Measurements from ENCODE around the gene CCDC77.

Gene CCDC77

DNA sequence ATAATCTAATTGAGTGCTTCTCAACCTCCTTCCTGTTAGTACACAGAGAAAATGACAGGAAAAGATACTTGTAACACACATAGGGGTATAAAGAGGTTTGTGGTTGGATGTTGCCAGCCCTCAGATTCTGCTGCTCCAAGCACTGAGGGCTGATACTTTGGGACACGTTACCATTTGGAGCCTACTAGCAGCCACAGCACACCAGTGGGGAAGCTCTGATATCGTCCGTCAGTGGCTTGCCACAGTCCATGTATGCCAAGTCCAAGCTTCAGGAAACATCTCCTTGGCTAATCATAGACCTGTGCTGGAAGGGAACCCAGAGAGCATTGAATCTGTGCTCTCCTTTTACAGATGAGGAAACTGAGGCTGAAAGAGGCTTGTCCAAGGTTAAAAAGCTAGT lies 80.6 kb downstream of the CCDC77 start:
- no peak for DNase-seq

DNA sequence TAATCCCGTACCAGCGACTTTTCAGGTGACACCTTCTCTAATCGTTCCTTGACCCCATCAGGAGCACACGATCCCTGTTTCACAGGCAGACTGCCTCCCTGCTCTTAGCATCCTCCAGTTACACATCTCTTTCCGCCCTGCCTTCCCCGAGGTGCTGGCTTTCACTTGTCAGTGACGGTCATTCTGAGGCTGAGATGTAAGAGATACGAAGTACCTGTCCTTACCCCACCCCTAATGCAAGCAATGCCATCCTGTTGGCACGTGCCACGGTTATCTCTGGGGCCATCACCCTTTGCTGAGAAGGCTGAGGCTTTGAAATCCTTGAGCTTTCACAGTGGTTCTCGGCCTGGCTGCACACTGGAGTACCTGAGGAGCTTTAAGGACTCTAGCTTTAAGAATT lies 82.7 kb downstream of the CCDC77 start:
- DNase-seq: no peak

DNA sequence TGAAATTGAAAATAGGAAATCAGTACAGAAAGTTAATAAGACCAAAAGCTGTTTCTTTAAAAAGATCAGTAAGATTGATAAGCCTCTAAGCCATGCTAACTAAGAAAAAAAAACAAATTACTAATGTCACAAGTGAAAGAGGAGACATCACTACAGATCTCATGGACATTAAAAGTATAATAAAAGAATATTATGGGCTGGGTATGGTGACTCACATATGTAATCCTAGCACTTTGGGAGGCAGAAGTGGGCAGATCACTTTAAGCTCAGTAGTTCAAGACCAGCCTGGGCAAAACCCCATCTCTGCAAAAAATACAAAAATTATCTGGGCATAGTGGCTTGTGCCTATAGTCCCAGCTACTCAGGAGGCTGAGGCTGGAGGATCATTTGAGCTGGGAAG lies 88.8 kb downstream of the CCDC77 start:
- no peak for DNase-seq
